SK-N-MC (cell line): Measurements from ENCODE around the gene TMEM175.

ENCODE experiments used
- EZH2 ChIP-seq: fragments of 200-600 bp; sonication (generic); IDR thresholded peaks from one replicate; pipeline ENCODE4 v1.6.1; 2017; ENCODE audit warnings: antibody characterized with exemption
- POLR2AphosphoS5 ChIP-seq: IDR thresholded peaks from 2 replicates; pipeline ENCODE4 v1.6.1; 2012; ENCODE audit warnings: mild to moderate bottlenecking, low read depth, low read length, borderline replicate concordance

GRCh38 chr4:952881-953573, 20.8 kb downstream of the TMEM175 start:
- TF ChIP-seq EZH2: no peak
- no peak for TF ChIP-seq POLR2AphosphoS5
